PC-3 (cell line): Measurements from ENCODE around the gene MIGA1.

Experiments used
- CTCF ChIP-seq: fragments of 300-600 bp; sonication (generic); conservative IDR thresholded peaks from 2 replicates; pipeline ENCODE4 v1.5.1; 2017; ENCODE audit warnings: antibody characterized with exemption, low read depth, mild to moderate bottlenecking, low read length
- EZH2 ChIP-seq: fragments of 300-600 bp; sonication (generic); IDR thresholded peaks from one replicate; pipeline ENCODE4 v1.6.1; 2017; ENCODE audit warnings: antibody characterized with exemption, mild to moderate bottlenecking, low read length; ENCODE audit not compliant: unreplicated experiment
- EZH2phosphoT487 ChIP-seq: fragments of 300-600 bp; sonication (generic); IDR thresholded peaks from 2 replicates; pipeline ENCODE4 v1.6.1; 2018; ENCODE audit warnings: mild to moderate bottlenecking, antibody characterized with exemption, low read length, borderline replicate concordance

DNA sequence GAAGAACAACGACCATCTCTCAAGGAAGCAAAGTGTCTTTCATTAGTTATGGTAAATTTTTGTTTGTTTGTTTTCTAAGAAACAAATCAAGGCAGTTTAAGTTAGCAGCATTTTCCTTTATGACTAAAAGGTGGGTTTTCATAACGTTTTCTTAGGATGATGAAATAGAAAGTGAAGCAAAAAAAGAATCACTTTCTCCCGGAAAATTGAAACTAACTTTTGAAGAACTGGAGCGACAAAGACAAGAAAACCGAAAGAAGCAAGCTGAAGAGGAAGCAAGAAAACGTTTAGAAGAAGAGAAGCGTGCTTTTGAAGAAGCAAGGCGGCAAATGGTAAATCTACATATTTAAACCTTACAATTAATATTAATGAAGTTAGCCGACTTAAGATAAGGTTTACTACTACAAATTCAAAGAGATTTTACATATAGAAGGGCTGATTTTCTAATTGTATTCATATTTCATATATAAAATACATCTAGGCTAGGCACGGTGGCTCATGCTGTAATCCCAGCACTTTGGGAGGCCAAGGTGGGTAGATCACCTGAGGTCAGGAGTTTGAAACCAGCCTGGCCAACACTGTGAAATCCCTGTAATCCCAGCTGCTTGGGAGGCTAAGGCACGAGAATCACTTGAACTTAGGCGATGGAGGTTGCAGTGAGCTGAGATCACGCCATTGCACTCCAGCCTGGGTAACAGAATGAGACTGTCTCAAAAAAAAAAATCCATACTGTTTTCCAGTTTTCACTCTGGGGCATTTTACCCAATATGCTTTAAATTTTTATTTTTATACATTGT is 147.3 kb downstream of the MIGA1 start:
- no peak for TF ChIP-seq EZH2
- no peak for TF ChIP-seq CTCF
- no peak for TF ChIP-seq EZH2phosphoT487
